ENCODE measurements around the gene ZNF532. TPM values are rescaled to one million over a fixed set of nuclear protein-coding genes. Genes with fewer than 3 reads are reported as not detected.
A peak's percentile ranks its signal among the peaks of the same experiment; 100 is the strongest.
"Not testable (repeated sequence)": the region's sequence is repeated elsewhere in the genome, so short reads cannot be mapped to it uniquely, and the experiment has no call there.

ZNF532 gene
- total RNA-seq, 4 donors from 2014 or later: 54.7 to 124 (median 91.2) TPM

GRCh38 chr18:58852629-58853028 lies 12.0 kb upstream of the ZNF532 start:
- DNase-seq: no peak
- Histone ChIP-seq H3K4me3 (no peak overlapping the region), H3K36me3 (no peaks in the 10 kb centered on the region), H3K9me3 (no peaks in the 10 kb centered on the region), H3K27ac (no peak overlapping the region), H3K4me1 (peaks cover 6 to 7% of the 10 kb centered on the region in 2 donors), H3K27me3 (no peaks in the 10 kb centered on the region)
- TF ChIP-seq POLR2A (IDR thresholded peaks at IDR 0.05): no peak
- TF ChIP-seq CTCF (IDR thresholded peaks at IDR 0.05 in 4 of 5, conservative IDR thresholded peaks at IDR 0.05 in 1 of 5): no peak
- intact Hi-C loops (cut with DNase I; ENCODE audit: low total_unique reads) (no loop called here), in situ Hi-C loops (cut with MboI; ENCODE audit: low sequenced_read_pairs in 4 of 4) (no loop called here)
- no peak for ATAC-seq

- Histone ChIP-seq H3K4me3 (no peak overlapping the region), H3K9me3 (no peaks in the 10 kb centered on the region), H3K4me1 (peaks cover 6 to 7% of the 10 kb centered on the region in 2 donors), H3K27me3 (no peaks in the 10 kb centered on the region), H3K36me3 (no peaks in the 10 kb centered on the region), H3K27ac (no peak overlapping the region)
- no peak for DNase-seq
- in situ Hi-C loops (cut with MboI; ENCODE audit: low sequenced_read_pairs in 4 of 4): no loop called here
- ATAC-seq: no peak
- intact Hi-C loops (cut with DNase I; ENCODE audit: low total_unique reads): no loop called here
- TF ChIP-seq CTCF (IDR thresholded peaks at IDR 0.05 in 4 of 5, conservative IDR thresholded peaks at IDR 0.05 in 1 of 5) (no peak), POLR2A (IDR thresholded peaks at IDR 0.05) (no peak)
Observed at GRCh38 chr18:58853561-58853960, 11.1 kb upstream of the ZNF532 start.

GRCh38 chr18:58855521-58855920 lies 9.2 kb upstream of the ZNF532 start:
- H3K9me3 ChIP-seq; in situ Hi-C loops (cut with MboI; ENCODE audit: low sequenced_read_pairs in 4 of 4); H3K27me3 ChIP-seq; H3K4me3 ChIP-seq; DNase-seq; H3K36me3 ChIP-seq; H3K27ac ChIP-seq; intact Hi-C loops (cut with DNase I; ENCODE audit: low total_unique reads); ATAC-seq: not testable (repeated sequence)
- peaks cover 19 to 20% of the 10 kb centered on the region in 2 donors for H3K4me1 ChIP-seq

- intact Hi-C loops (cut with DNase I; ENCODE audit: low total_unique reads): no loop called here
- TF ChIP-seq CTCF (IDR thresholded peaks at IDR 0.05 in 4 of 5, conservative IDR thresholded peaks at IDR 0.05 in 1 of 5): no peak
- no peak for TF ChIP-seq POLR2A (IDR thresholded peaks at IDR 0.05)
- no peak overlapping the region for H3K27ac ChIP-seq
- ATAC-seq (no peak), DNase-seq (no peak)
- no peaks in the 10 kb centered on the region for H3K9me3 ChIP-seq
- no peaks in the 10 kb centered on the region for H3K36me3 ChIP-seq
- no peaks in the 10 kb centered on the region for H3K27me3 ChIP-seq
- H3K4me1 ChIP-seq: peaks cover 31% of the 10 kb centered on the region in 2 donors
- no peak overlapping the region for H3K4me3 ChIP-seq
- in situ Hi-C loops (cut with MboI; ENCODE audit: low sequenced_read_pairs in 4 of 4): no loop called here
Observed at GRCh38 chr18:58856881-58857280, 7.8 kb upstream of the ZNF532 start.

GRCh38 chr18:58858591-58859468 lies 5.8 kb upstream of the ZNF532 start:
- H3K4me1 ChIP-seq: peaks cover 40 to 42% of the 10 kb centered on the region in 2 donors
- no peaks in the 10 kb centered on the region for H3K36me3 ChIP-seq
- no peaks in the 10 kb centered on the region for H3K9me3 ChIP-seq
- no peak overlapping the region for H3K4me3 ChIP-seq
- DNase-seq (peak; percentile 50 to 71), ATAC-seq (peak; percentile 57 to 58)
- in situ Hi-C loops (cut with MboI; ENCODE audit: low sequenced_read_pairs in 4 of 4): no loop called here
- peak in 1 of 2 donors; percentile 21 for TF ChIP-seq POLR2A (IDR thresholded peaks at IDR 0.05)
- no peak for TF ChIP-seq CTCF (IDR thresholded peaks at IDR 0.05 in 4 of 5, conservative IDR thresholded peaks at IDR 0.05 in 1 of 5)
- peak overlapping the region; percentile 57 to 97 (median 78) for H3K27ac ChIP-seq
- no peaks in the 10 kb centered on the region for H3K27me3 ChIP-seq
- intact Hi-C loops (cut with DNase I; ENCODE audit: low total_unique reads): no loop called here

All from gastrocnemius medialis (tissue), 4 donors.